C4-2B (cell line): Measurements from ENCODE around the gene GLP1R.

Source experiments
- ZFX ChIP-seq: fragments of 450-650 bp; IDR thresholded peaks from 2 replicates; pipeline ENCODE4 v1.6.1; 2017
- TF ChIP-seq, protein P1 (sequence below): fragments of 450-650 bp; conservative IDR thresholded peaks from 2 replicates; pipeline ENCODE4 v1.5.1; 2017; ENCODE audit warnings: mild to moderate bottlenecking

DNA sequence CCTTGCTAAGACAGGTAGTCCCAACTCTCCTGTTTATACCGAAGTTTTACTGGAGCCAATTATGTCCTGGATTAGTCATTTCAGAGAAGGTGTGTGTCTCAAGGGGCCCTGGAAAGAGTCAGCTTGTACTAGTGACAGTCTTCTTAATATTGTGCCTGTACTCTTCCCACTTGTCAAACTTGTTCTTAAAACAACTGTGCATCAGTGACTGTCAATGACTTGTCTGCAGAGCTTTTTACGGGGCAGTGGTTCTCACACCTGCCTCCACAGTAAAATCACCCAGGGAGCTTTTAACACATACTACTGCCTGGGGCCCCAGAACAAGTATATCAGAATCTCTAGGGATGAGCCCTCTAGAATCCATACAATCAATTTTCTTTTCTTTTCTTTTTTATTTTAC, 28.4 kb upstream of the GLP1R start:
- TF ChIP-seq, protein P1, sequence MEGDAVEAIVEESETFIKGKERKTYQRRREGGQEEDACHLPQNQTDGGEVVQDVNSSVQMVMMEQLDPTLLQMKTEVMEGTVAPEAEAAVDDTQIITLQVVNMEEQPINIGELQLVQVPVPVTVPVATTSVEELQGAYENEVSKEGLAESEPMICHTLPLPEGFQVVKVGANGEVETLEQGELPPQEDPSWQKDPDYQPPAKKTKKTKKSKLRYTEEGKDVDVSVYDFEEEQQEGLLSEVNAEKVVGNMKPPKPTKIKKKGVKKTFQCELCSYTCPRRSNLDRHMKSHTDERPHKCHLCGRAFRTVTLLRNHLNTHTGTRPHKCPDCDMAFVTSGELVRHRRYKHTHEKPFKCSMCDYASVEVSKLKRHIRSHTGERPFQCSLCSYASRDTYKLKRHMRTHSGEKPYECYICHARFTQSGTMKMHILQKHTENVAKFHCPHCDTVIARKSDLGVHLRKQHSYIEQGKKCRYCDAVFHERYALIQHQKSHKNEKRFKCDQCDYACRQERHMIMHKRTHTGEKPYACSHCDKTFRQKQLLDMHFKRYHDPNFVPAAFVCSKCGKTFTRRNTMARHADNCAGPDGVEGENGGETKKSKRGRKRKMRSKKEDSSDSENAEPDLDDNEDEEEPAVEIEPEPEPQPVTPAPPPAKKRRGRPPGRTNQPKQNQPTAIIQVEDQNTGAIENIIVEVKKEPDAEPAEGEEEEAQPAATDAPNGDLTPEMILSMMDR: no peak
- TF ChIP-seq ZFX: no peak
